Neural cell (in vitro differentiated cells): ENCODE data around the gene UBR7. TPM values are rescaled to one million over a fixed set of nuclear protein-coding genes. Genes with fewer than 3 reads are reported as not detected.

ENCODE experiments used
- H2AFZ ChIP-seq: fragments of 200-600, 300-800 bp; sonication (generic), shearing (Covaris generic); 2 replicates; pipeline ENCODE4 v1.6.0; 2014; ENCODE audit warnings: low read depth, mild to moderate bottlenecking, antibody characterized with exemption, low read length, moderate library complexity
- H3F3A ChIP-seq: fragments of 200-600 bp; shearing (Covaris generic); 2 replicates; pipeline ENCODE4 v1.6.1; 2016; ENCODE audit warnings: mild to moderate bottlenecking, moderate library complexity, mixed read lengths, antibody characterized with exemption, low read length; ENCODE audit not compliant: insufficient read depth, poor library complexity, severe bottlenecking
- H3K27ac ChIP-seq: fragments of 200-600, 300-800 bp; sonication (generic), shearing (Covaris generic); 2 replicates; pipeline ENCODE4 v1.5.1; 2014; ENCODE audit warnings: mild to moderate bottlenecking, low read length, moderate library complexity
- H3K27me3 ChIP-seq: fragments of 300-800, 200-600 bp; sonication (generic), shearing (Covaris generic); 2 replicates; pipeline ENCODE4 v1.6.0; 2014; ENCODE audit warnings: mild to moderate bottlenecking, low read depth, low read length, moderate library complexity; ENCODE audit not compliant: insufficient read depth
- H3K36me3 ChIP-seq: fragments of 300-800, 200-600 bp; sonication (generic), shearing (Covaris generic); 2 replicates; pipeline ENCODE4 v1.5.1; 2014; ENCODE audit warnings: mild to moderate bottlenecking, antibody characterized with exemption, low read length, moderate library complexity; ENCODE audit not compliant: insufficient read depth
- H3K4me2 ChIP-seq: fragments of 300-800, 200-600 bp; sonication (generic), shearing (Covaris generic); 2 replicates; pipeline ENCODE4 v1.6.0; 2014; ENCODE audit warnings: mild to moderate bottlenecking, low read length
- H3K4me3 ChIP-seq: fragments of 300-800, 200-600 bp; sonication (generic), shearing (Covaris generic); 2 replicates; pipeline ENCODE4 v1.5.1; 2014; ENCODE audit warnings: mild to moderate bottlenecking, low read length, moderate library complexity
- H3K79me2 ChIP-seq: fragments of 200-600 bp; shearing (Covaris generic); replicated peaks from 2 replicates; pipeline ENCODE4 v1.6.0; 2014; ENCODE audit warnings: mild to moderate bottlenecking, low read length, moderate library complexity; ENCODE audit not compliant: insufficient read depth
- H3K9ac ChIP-seq: fragments of 300-800, 200-600 bp; sonication (generic), shearing (Covaris generic); 2 replicates; pipeline ENCODE4 v1.6.1; 2016; ENCODE audit warnings: mild to moderate bottlenecking, low read length, mixed read lengths
- H3K9me2 ChIP-seq: fragments of 200-600 bp; shearing (Covaris generic); 2 replicates; pipeline ENCODE4 v1.6.1; 2016; ENCODE audit warnings: mild to moderate bottlenecking, low read length, mixed read lengths; ENCODE audit not compliant: insufficient read depth
- H3K9me3 ChIP-seq: fragments of 200-600, 300-800 bp; sonication (generic), shearing (Covaris generic); 2 replicates; pipeline ENCODE4 v1.6.1; 2016; ENCODE audit warnings: mild to moderate bottlenecking, mixed run types, low read length, moderate library complexity, mixed read lengths
- H4K20me1 ChIP-seq: fragments of 200-600 bp; shearing (Covaris generic); 2 replicates; pipeline ENCODE4 v1.6.1; 2016; ENCODE audit warnings: mild to moderate bottlenecking, mixed run types; ENCODE audit not compliant: insufficient read depth
- EP300 ChIP-seq: fragments of 450-650 bp; conservative IDR thresholded peaks from 2 replicates; pipeline ENCODE4 v1.6.1; 2014; ENCODE audit warnings: antibody characterized with exemption, mild to moderate bottlenecking, moderate library complexity; ENCODE audit not compliant: poor library complexity, severe bottlenecking
- EZH2 ChIP-seq: fragments of 200-600, 300-800 bp; shearing (Covaris generic), sonication (generic); IDR thresholded peaks from 2 replicates; pipeline ENCODE4 v1.6.1; 2014; ENCODE audit warnings: antibody characterized with exemption, low read length, borderline replicate concordance, mild to moderate bottlenecking; ENCODE audit not compliant: insufficient read depth, poor library complexity, severe bottlenecking
- MXI1 ChIP-seq: fragments of 450-650 bp; conservative IDR thresholded peaks from 2 replicates; pipeline ENCODE4 v1.6.1; 2014; ENCODE audit warnings: antibody characterized with exemption, mild to moderate bottlenecking; ENCODE audit not compliant: poor library complexity, severe bottlenecking
- POLR2AphosphoS5 ChIP-seq: IDR thresholded peaks from 2 replicates; pipeline ENCODE4 v1.6.1; 2012
- RAD21 ChIP-seq: fragments of 450-650 bp; conservative IDR thresholded peaks from 2 replicates; pipeline ENCODE4 v1.6.1; 2014; ENCODE audit warnings: antibody characterized with exemption, mild to moderate bottlenecking, moderate library complexity
- SMC3 ChIP-seq: fragments of 450-650 bp; conservative IDR thresholded peaks from 2 replicates; pipeline ENCODE4 v1.6.1; 2014; ENCODE audit warnings: antibody characterized with exemption, mild to moderate bottlenecking, moderate library complexity; ENCODE audit not compliant: poor library complexity
- TAF1 ChIP-seq: IDR thresholded peaks from 2 replicates; pipeline ENCODE4 v1.6.1; 2012; ENCODE audit warnings: low read depth
- polyA plus RNA-seq: library from polyadenylated mRNA; depleted of rRNA; stranded (reverse); fragments of >200 nt; gene quantifications from 2 replicates; pipeline ENCODE4 v1.2.3, GENCODE V29; 2014
- TF ChIP-seq, protein P1 (sequence below): IDR thresholded peaks from 2 replicates; pipeline ENCODE4 v1.6.1; 2012; ENCODE audit warnings: borderline replicate concordance
- TF ChIP-seq, protein P2 (sequence below): fragments of 450-650 bp; IDR thresholded peaks from 2 replicates; pipeline ENCODE4 v1.5.1; 2014; ENCODE audit warnings: antibody characterized with exemption, mild to moderate bottlenecking, moderate library complexity; ENCODE audit not compliant: poor library complexity, severe bottlenecking

Gene UBR7
- polyA plus RNA-seq, 1 donor from 2014 or later = 34.8 TPM

DNA sequence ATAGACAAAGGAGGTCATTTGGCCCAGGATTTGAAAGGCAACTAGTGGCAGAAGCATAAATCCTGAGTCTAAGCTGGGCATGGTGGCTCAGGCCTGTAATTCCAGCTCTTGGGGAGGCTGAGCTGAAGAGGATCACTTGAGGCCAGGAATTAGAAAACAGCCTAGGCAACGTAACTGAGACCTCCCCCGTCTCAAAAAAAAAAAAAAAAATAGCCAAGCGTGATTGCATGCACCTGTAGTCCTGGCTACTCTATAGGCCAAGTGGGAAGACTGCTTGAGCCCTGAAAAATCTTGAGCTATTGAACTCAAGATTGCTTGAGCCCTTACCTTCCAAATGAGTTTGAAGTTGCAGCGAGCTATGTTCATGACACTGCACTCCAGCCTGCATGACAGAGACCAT is 8.0 kb upstream of the UBR7 start:
- Histone ChIP-seq H3K27ac (no peak overlapping the region), H3K9me2 (no peaks in the 10 kb centered on the region), H3K4me3 (no peak overlapping the region), H3K79me2 (no peaks in the 10 kb centered on the region), H3K27me3 (no peaks in the 10 kb centered on the region), H4K20me1 (no peaks in the 10 kb centered on the region), H3K9me3 (no peaks in the 10 kb centered on the region), H3K4me2 (no peak overlapping the region), H2AFZ (no peak overlapping the region), H3K9ac (no peak overlapping the region), H3K36me3 (no peaks in the 10 kb centered on the region), H3F3A (no peaks in the 10 kb centered on the region)
- no peak for TF ChIP-seq RAD21
- TF ChIP-seq, protein P1, sequence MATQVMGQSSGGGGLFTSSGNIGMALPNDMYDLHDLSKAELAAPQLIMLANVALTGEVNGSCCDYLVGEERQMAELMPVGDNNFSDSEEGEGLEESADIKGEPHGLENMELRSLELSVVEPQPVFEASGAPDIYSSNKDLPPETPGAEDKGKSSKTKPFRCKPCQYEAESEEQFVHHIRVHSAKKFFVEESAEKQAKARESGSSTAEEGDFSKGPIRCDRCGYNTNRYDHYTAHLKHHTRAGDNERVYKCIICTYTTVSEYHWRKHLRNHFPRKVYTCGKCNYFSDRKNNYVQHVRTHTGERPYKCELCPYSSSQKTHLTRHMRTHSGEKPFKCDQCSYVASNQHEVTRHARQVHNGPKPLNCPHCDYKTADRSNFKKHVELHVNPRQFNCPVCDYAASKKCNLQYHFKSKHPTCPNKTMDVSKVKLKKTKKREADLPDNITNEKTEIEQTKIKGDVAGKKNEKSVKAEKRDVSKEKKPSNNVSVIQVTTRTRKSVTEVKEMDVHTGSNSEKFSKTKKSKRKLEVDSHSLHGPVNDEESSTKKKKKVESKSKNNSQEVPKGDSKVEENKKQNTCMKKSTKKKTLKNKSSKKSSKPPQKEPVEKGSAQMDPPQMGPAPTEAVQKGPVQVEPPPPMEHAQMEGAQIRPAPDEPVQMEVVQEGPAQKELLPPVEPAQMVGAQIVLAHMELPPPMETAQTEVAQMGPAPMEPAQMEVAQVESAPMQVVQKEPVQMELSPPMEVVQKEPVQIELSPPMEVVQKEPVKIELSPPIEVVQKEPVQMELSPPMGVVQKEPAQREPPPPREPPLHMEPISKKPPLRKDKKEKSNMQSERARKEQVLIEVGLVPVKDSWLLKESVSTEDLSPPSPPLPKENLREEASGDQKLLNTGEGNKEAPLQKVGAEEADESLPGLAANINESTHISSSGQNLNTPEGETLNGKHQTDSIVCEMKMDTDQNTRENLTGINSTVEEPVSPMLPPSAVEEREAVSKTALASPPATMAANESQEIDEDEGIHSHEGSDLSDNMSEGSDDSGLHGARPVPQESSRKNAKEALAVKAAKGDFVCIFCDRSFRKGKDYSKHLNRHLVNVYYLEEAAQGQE = no peak
- no peak for TF ChIP-seq EP300
- TF ChIP-seq EZH2 = no peak

DNA sequence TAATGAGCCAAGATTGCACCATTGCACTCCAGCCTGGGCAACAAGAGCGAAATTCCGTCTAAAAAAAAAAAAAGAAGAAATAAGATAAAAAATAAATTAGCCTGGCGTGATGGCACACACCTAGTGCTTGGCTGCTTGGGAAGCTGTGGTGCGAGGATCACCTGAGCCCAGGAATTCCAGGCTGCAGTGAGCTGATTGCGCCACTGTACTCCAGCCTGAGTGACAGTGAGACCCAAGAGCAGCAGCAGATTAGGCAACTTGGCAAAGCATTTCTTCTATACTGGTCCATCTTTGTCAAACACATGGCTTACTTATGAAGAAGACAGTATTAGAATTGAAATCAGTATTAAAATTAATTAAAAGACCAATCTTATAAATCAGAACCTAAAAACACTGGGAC is 6.5 kb upstream of the UBR7 start:
- Histone ChIP-seq H3F3A (no peaks in the 10 kb centered on the region), H3K4me3 (no peak overlapping the region)

More for the DNA sequence above, 6.5 kb upstream of the UBR7 start:
- no peaks in the 10 kb centered on the region for H4K20me1 ChIP-seq
- H3K4me2 ChIP-seq = no peak overlapping the region
- no peaks in the 10 kb centered on the region for H3K36me3 ChIP-seq
- H2AFZ ChIP-seq = no peak overlapping the region
- H3K27ac ChIP-seq = no peak overlapping the region
- TF ChIP-seq EZH2 = no peak
- TF ChIP-seq, protein P2, sequence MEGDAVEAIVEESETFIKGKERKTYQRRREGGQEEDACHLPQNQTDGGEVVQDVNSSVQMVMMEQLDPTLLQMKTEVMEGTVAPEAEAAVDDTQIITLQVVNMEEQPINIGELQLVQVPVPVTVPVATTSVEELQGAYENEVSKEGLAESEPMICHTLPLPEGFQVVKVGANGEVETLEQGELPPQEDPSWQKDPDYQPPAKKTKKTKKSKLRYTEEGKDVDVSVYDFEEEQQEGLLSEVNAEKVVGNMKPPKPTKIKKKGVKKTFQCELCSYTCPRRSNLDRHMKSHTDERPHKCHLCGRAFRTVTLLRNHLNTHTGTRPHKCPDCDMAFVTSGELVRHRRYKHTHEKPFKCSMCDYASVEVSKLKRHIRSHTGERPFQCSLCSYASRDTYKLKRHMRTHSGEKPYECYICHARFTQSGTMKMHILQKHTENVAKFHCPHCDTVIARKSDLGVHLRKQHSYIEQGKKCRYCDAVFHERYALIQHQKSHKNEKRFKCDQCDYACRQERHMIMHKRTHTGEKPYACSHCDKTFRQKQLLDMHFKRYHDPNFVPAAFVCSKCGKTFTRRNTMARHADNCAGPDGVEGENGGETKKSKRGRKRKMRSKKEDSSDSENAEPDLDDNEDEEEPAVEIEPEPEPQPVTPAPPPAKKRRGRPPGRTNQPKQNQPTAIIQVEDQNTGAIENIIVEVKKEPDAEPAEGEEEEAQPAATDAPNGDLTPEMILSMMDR = no peak
- no peak for TF ChIP-seq MXI1
- no peak for TF ChIP-seq TAF1
- TF ChIP-seq, protein P1 = no peak
- TF ChIP-seq SMC3 = no peak
- no peak for TF ChIP-seq RAD21
- no peak for TF ChIP-seq EP300
- TF ChIP-seq POLR2AphosphoS5 = no peak
- H3K9me3 ChIP-seq = no peaks in the 10 kb centered on the region
- no peaks in the 10 kb centered on the region for H3K79me2 ChIP-seq
- no peak overlapping the region for H3K9ac ChIP-seq
- no peaks in the 10 kb centered on the region for H3K27me3 ChIP-seq
- H3K9me2 ChIP-seq = no peaks in the 10 kb centered on the region
